ENCODE data around the gene PLCH1. TPM values are rescaled to one million over a fixed set of nuclear protein-coding genes. Genes with fewer than 3 reads are reported as not detected.

The PLCH1 gene
- total RNA-seq, 1 donor from 2014 or later, result 7.6 TPM

- H3K9me3 Mint-ChIP-seq, result peaks cover 5% of the 10 kb centered on the region
- peaks cover 8% of the 10 kb centered on the region for H3K4me1 Mint-ChIP-seq (ENCODE audit: unreplicated experiment)
- peaks cover 4% of the 10 kb centered on the region for H3K36me3 Mint-ChIP-seq
- TF ChIP-seq, protein P1, sequence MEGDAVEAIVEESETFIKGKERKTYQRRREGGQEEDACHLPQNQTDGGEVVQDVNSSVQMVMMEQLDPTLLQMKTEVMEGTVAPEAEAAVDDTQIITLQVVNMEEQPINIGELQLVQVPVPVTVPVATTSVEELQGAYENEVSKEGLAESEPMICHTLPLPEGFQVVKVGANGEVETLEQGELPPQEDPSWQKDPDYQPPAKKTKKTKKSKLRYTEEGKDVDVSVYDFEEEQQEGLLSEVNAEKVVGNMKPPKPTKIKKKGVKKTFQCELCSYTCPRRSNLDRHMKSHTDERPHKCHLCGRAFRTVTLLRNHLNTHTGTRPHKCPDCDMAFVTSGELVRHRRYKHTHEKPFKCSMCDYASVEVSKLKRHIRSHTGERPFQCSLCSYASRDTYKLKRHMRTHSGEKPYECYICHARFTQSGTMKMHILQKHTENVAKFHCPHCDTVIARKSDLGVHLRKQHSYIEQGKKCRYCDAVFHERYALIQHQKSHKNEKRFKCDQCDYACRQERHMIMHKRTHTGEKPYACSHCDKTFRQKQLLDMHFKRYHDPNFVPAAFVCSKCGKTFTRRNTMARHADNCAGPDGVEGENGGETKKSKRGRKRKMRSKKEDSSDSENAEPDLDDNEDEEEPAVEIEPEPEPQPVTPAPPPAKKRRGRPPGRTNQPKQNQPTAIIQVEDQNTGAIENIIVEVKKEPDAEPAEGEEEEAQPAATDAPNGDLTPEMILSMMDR (conservative IDR thresholded peaks at IDR 0.05), result no peak
- no peaks in the 10 kb centered on the region for H3K27me3 Mint-ChIP-seq
- DNase-seq (ENCODE audit: extremely low spot score, unreplicated experiment), result no peak
- H3K27ac Mint-ChIP-seq, result no peak overlapping the region
- H3K4me3 Mint-ChIP-seq, result no peak overlapping the region
Observed at GRCh38 chr3:155730843-155731242, 14.0 kb downstream of the PLCH1 start.

DNA sequence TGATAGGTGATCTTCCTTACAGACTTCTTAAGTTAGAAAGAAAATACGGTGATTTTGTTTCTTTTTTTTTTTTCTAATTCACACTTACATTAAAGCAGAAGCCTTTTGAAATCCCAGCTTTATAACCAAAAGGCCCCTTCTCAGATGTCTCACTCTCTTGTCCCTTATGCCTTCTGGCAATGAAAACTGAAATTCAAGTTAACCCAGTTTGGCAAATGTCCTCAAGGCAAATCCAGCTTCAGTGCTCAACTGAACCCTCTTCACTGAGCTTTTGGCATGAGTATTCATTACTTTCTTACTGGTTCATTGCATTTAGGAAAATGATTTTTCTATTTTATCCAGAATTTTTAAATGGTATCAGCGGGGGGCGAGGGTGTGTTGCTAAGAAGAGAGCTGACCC is 17.0 kb downstream of the PLCH1 start:
- peaks cover 8% of the 10 kb centered on the region for H3K4me1 Mint-ChIP-seq (ENCODE audit: unreplicated experiment)
- H3K4me3 Mint-ChIP-seq, result peak overlapping the region; percentile 3
- TF ChIP-seq, protein P1 (conservative IDR thresholded peaks at IDR 0.05), result no peak
- H3K9me3 Mint-ChIP-seq, result peaks cover 5% of the 10 kb centered on the region
- no peak overlapping the region for H3K27ac Mint-ChIP-seq
- DNase-seq (ENCODE audit: extremely low spot score, unreplicated experiment), result no peak
- peaks cover 3% of the 10 kb centered on the region for H3K36me3 Mint-ChIP-seq
- no peaks in the 10 kb centered on the region for H3K27me3 Mint-ChIP-seq

GRCh38 chr3:155714295-155714718 is 30.6 kb downstream of the PLCH1 start:
- Mint-ChIP-seq H3K4me3 (no peak overlapping the region), H3K4me1 (ENCODE audit: unreplicated experiment) (peaks cover 16% of the 10 kb centered on the region), H3K36me3 (peaks cover 8% of the 10 kb centered on the region), H3K27me3 (no peaks in the 10 kb centered on the region), H3K27ac (peak overlapping the region; percentile 56), H3K9me3 (peaks cover 13% of the 10 kb centered on the region)
- TF ChIP-seq, protein P1 (conservative IDR thresholded peaks at IDR 0.05), result no peak
- no peak for DNase-seq (ENCODE audit: extremely low spot score, unreplicated experiment)

GRCh38 chr3:155712008-155712407 is 32.9 kb downstream of the PLCH1 start:
- no peak for DNase-seq (ENCODE audit: extremely low spot score, unreplicated experiment)
- no peaks in the 10 kb centered on the region for H3K27me3 Mint-ChIP-seq
- H3K4me1 Mint-ChIP-seq (ENCODE audit: unreplicated experiment), result peaks cover 16% of the 10 kb centered on the region
- no peaks in the 10 kb centered on the region for H3K9me3 Mint-ChIP-seq
- H3K36me3 Mint-ChIP-seq, result no peaks in the 10 kb centered on the region
- TF ChIP-seq, protein P1 (conservative IDR thresholded peaks at IDR 0.05), result no peak
- no peak overlapping the region for H3K4me3 Mint-ChIP-seq
- H3K27ac Mint-ChIP-seq, result no peak overlapping the region

GRCh38 chr3:155704771-155705559 is 39.9 kb downstream of the PLCH1 start:
- DNase-seq (ENCODE audit: extremely low spot score, unreplicated experiment), result no peak
- TF ChIP-seq, protein P1 (conservative IDR thresholded peaks at IDR 0.05), result no peak
- no peaks in the 10 kb centered on the region for H3K27me3 Mint-ChIP-seq
- no peaks in the 10 kb centered on the region for H3K9me3 Mint-ChIP-seq
- H3K27ac Mint-ChIP-seq, result no peak overlapping the region
- H3K4me1 Mint-ChIP-seq (ENCODE audit: unreplicated experiment), result peaks cover 17% of the 10 kb centered on the region
- H3K36me3 Mint-ChIP-seq, result no peaks in the 10 kb centered on the region
- no peak overlapping the region for H3K4me3 Mint-ChIP-seq
